HepG2 (cell line): Measurements from ENCODE around the gene BRPF1. TPM values are rescaled to one million over a fixed set of nuclear protein-coding genes. Genes with fewer than 3 reads are reported as not detected.

Experiments used
- FOXC1 ChIP-seq: sonication (generic); formaldehyde crosslinking; IDR thresholded peaks from 2 replicates; pipeline ENCODE4 v1.8.0; 2022; ENCODE audit warnings: mild to moderate bottlenecking, missing genetic modification reagents, borderline replicate concordance
- PAF1 ChIP-seq: IDR thresholded peaks from 2 replicates; pipeline ENCODE4 v1.6.1; 2016; ENCODE audit warnings: missing genetic modification reagents, missing compliant biosample characterization
- RBM22 ChIP-seq: fragments of 200-400 bp; formaldehyde crosslinking; optimal IDR thresholded peaks from 2 replicates; pipeline ENCODE3; 2017; ENCODE audit warnings: mild to moderate bottlenecking, low read length, moderate library complexity
- ZNF33A ChIP-seq: sonication (generic); formaldehyde crosslinking; IDR thresholded peaks from 2 replicates; pipeline ENCODE4 v1.5.1; 2020; ENCODE audit warnings: missing genetic modification reagents, mild to moderate bottlenecking, moderate library complexity, borderline replicate concordance
- ZSCAN9 ChIP-seq: IDR thresholded peaks from 2 replicates; pipeline ENCODE4 v1.6.1; 2016; ENCODE audit warnings: borderline replicate concordance
- polyA plus RNA-seq, 8 experiments: library from polyadenylated mRNA; depleted of rRNA in 3 of 8; stranded (reverse) in 7 of 8; unstranded in 1 of 8; fragments of >200 nt; fragmentation: Illumina TruSeq in 4 of 8; extraction: Trizol in 4 of 8; gene quantifications; 2 replicates each; pipeline versions ENCODE4 v1.2.1 to v1.2.3, GENCODE V29; 2011 to 2016; ENCODE audit warnings: low read depth in 4 of 8, missing spikeins in 1 of 8, mixed read lengths in 1 of 8; ENCODE audit not compliant: insufficient read depth in 1 of 8
- total RNA-seq, 5 experiments: library from RNA; depleted of rRNA; stranded (reverse); fragments of >200 nt; fragmentation: Illumina TruSeq; extraction: Trizol; gene quantifications; 2 replicates each; pipeline ENCODE4 v1.2.3, GENCODE V29; 2016; ENCODE audit warnings: low read depth in 1 of 5
- TF ChIP-seq, protein P1 (sequence below): sonication (generic); formaldehyde crosslinking; IDR thresholded peaks from 2 replicates; pipeline ENCODE4 v1.5.1; 2020; ENCODE audit warnings: missing genetic modification reagents, mild to moderate bottlenecking, borderline replicate concordance
- TF ChIP-seq, protein P2 (sequence below): fragments of 450-650 bp; IDR thresholded peaks from 2 replicates; pipeline ENCODE4 v1.6.1; 2017; ENCODE audit warnings: mild to moderate bottlenecking
- TF ChIP-seq, protein P3 (sequence below): sonication (generic); formaldehyde crosslinking; IDR thresholded peaks from 2 replicates; pipeline ENCODE4 v1.4.0; 2020; ENCODE audit warnings: missing genetic modification reagents, borderline replicate concordance
- TF ChIP-seq, protein P4 (sequence below): IDR thresholded peaks from 2 replicates; pipeline ENCODE4 v1.6.1; 2016; ENCODE audit warnings: missing compliant biosample characterization, missing genetic modification reagents, borderline replicate concordance
- TF ChIP-seq, protein P5 (sequence below), 2 experiments: sonication (generic) in 1 of 2; formaldehyde crosslinking in 1 of 2; IDR thresholded peaks; 2 replicates each; pipeline versions ENCODE4 v1.5.1 to v1.6.1; 2011 to 2020; ENCODE audit warnings: borderline replicate concordance in 1 of 2, low read depth in 1 of 2, low read length in 1 of 2, mild to moderate bottlenecking in 1 of 2, missing genetic modification reagents in 1 of 2, moderate library complexity in 1 of 2

Gene BRPF1
- total and polyA plus RNA-seq, 2 of the 13 experiments (the other 11 are each of a cell fraction or from before 2014, with no cell fraction given) = 7.3 to 10.0 TPM

DNA sequence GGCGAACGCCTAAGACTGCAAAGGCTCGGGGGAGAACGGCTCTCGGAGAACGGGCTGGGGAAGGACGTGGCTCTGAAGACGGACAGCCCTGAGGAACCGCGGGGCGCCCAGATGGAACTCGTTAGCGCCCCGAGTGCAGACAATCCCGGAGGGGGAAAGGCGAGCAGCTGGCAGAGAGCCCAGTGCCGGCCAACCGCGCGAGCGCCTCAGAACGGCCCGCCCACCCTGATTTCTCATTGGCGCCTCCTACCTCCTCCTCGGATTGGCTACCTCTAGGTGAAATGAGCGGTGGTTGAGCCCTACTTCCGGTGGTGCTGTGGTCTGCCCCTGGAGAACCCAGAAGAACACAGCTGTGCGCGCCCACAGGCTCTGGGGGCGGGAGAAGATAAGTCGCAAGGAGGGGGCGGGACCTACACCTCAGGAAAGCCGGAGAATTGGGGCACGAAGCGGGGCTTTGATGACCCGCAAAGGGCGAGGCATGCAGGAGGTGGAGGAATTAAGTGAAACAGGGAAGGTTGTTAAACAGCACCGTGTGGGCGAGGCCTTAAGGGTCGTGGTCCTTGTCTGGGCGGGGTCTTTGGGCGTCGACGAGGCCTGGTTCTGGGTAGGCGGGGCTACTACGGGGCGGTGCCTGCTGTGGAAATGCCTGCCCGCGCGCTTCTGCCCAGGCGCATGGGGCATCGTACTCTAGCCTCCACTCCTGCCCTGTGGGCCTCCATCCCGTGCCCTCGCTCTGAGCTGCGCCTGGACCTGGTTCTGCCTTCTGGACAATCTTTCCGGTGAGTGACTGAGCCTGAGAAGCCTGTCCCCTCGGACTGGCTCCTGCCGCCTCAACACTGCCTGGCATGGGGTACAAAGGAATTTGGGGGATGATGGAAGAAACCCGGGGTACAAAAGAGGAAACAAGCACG is 18.4 kb downstream of the BRPF1 start, which contains the start of gene OGG1 (continued):
- TF ChIP-seq, protein P1, sequence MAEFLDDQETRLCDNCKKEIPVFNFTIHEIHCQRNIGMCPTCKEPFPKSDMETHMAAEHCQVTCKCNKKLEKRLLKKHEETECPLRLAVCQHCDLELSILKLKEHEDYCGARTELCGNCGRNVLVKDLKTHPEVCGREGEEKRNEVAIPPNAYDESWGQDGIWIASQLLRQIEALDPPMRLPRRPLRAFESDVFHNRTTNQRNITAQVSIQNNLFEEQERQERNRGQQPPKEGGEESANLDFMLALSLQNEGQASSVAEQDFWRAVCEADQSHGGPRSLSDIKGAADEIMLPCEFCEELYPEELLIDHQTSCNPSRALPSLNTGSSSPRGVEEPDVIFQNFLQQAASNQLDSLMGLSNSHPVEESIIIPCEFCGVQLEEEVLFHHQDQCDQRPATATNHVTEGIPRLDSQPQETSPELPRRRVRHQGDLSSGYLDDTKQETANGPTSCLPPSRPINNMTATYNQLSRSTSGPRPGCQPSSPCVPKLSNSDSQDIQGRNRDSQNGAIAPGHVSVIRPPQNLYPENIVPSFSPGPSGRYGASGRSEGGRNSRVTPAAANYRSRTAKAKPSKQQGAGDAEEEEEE (CRISPR knock-in tag) = no peak
- no peak for TF ChIP-seq ZNF33A (CRISPR knock-in tag)
- TF ChIP-seq PAF1 (CRISPR knock-in tag) = no peak
- TF ChIP-seq, protein P2, sequence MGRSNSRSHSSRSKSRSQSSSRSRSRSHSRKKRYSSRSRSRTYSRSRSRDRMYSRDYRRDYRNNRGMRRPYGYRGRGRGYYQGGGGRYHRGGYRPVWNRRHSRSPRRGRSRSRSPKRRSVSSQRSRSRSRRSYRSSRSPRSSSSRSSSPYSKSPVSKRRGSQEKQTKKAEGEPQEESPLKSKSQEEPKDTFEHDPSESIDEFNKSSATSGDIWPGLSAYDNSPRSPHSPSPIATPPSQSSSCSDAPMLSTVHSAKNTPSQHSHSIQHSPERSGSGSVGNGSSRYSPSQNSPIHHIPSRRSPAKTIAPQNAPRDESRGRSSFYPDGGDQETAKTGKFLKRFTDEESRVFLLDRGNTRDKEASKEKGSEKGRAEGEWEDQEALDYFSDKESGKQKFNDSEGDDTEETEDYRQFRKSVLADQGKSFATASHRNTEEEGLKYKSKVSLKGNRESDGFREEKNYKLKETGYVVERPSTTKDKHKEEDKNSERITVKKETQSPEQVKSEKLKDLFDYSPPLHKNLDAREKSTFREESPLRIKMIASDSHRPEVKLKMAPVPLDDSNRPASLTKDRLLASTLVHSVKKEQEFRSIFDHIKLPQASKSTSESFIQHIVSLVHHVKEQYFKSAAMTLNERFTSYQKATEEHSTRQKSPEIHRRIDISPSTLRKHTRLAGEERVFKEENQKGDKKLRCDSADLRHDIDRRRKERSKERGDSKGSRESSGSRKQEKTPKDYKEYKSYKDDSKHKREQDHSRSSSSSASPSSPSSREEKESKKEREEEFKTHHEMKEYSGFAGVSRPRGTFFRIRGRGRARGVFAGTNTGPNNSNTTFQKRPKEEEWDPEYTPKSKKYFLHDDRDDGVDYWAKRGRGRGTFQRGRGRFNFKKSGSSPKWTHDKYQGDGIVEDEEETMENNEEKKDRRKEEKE = no peak
- TF ChIP-seq, protein P3, sequence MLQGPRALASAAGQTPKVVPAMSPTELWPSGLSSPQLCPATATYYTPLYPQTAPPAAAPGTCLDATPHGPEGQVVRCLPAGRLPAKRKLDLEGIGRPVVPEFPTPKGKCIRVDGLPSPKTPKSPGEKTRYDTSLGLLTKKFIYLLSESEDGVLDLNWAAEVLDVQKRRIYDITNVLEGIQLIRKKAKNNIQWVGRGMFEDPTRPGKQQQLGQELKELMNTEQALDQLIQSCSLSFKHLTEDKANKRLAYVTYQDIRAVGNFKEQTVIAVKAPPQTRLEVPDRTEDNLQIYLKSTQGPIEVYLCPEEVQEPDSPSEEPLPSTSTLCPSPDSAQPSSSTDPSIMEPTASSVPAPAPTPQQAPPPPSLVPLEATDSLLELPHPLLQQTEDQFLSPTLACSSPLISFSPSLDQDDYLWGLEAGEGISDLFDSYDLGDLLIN (CRISPR knock-in tag) = peak; percentile 32; the same call in 1 of the 2 replicates
- TF ChIP-seq FOXC1 (CRISPR knock-in tag) = no peak; the same call in 1 of the 2 replicates
- no peak for TF ChIP-seq ZSCAN9 (CRISPR knock-in tag)
- TF ChIP-seq, protein P4, sequence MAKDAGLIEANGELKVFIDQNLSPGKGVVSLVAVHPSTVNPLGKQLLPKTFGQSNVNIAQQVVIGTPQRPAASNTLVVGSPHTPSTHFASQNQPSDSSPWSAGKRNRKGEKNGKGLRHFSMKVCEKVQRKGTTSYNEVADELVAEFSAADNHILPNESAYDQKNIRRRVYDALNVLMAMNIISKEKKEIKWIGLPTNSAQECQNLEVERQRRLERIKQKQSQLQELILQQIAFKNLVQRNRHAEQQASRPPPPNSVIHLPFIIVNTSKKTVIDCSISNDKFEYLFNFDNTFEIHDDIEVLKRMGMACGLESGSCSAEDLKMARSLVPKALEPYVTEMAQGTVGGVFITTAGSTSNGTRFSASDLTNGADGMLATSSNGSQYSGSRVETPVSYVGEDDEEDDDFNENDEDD (CRISPR knock-in tag) = peak; percentile 79; the same call in 1 of the 2 replicates
- TF ChIP-seq, protein P5, sequence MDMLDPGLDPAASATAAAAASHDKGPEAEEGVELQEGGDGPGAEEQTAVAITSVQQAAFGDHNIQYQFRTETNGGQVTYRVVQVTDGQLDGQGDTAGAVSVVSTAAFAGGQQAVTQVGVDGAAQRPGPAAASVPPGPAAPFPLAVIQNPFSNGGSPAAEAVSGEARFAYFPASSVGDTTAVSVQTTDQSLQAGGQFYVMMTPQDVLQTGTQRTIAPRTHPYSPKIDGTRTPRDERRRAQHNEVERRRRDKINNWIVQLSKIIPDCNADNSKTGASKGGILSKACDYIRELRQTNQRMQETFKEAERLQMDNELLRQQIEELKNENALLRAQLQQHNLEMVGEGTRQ (IDR thresholded peaks at IDR 0.05; ENCODE audit: low read depth, low read length) = no peak
- TF ChIP-seq, protein P5 (CRISPR knock-in tag; IDR thresholded peaks at IDR 0.05; ENCODE audit: borderline replicate concordance) = no peak
- TF ChIP-seq RBM22 = no peak
